Stimulated activated CD8-positive, alpha-beta memory T cell treated with anti-CD3 and anti-CD28 coated beads, Interleukin-7, amount 100 ng/mL, for 24 hours (primary cell): ENCODE measurements around the gene ATG2B.
"Not testable (repeated sequence)": the region's sequence is repeated elsewhere in the genome, so short reads cannot be mapped to it uniquely, and the experiment has no call there.

ENCODE experiments used
- DNase-seq: peaks from one replicate; pipeline ENCODE4 v3.0.0-alpha.2; 2020; ENCODE audit warnings: low read depth

Gene ATG2B

GRCh38 chr14:96252323-96252998 is 110.7 kb downstream of the ATG2B start:
- DNase-seq: no peak

GRCh38 chr14:96251656-96252155 is 111.4 kb downstream of the ATG2B start:
- no peak for DNase-seq

GRCh38 chr14:96250485-96250884 is 112.7 kb downstream of the ATG2B start:
- DNase-seq: no peak

GRCh38 chr14:96249029-96249428 is 114.1 kb downstream of the ATG2B start:
- DNase-seq: no peak

- DNase-seq: no peak
Measured at GRCh38 chr14:96247031-96247430, 116.1 kb downstream of the ATG2B start.

- DNase-seq: no peak
Measured at GRCh38 chr14:96246539-96246847, 116.6 kb downstream of the ATG2B start.

- no peak for DNase-seq
Measured at GRCh38 chr14:96245710-96246538, 117.2 kb downstream of the ATG2B start.

GRCh38 chr14:96245074-96245473 is 118.1 kb downstream of the ATG2B start:
- not testable (repeated sequence) for DNase-seq

GRCh38 chr14:96243785-96244184 is 119.4 kb downstream of the ATG2B start:
- no peak for DNase-seq

- no peak for DNase-seq
Measured at GRCh38 chr14:96242126-96242525, 121.0 kb downstream of the ATG2B start.

- no peak for DNase-seq
Measured at GRCh38 chr14:96240641-96241040, 122.5 kb downstream of the ATG2B start.

GRCh38 chr14:96239711-96240141 is 123.4 kb downstream of the ATG2B start:
- DNase-seq: no peak

GRCh38 chr14:96238676-96239265 is 124.4 kb downstream of the ATG2B start:
- DNase-seq: no peak

- DNase-seq: no peak
Measured at GRCh38 chr14:96237641-96238040, 125.5 kb downstream of the ATG2B start.

- DNase-seq: no peak
Measured at GRCh38 chr14:96235426-96235825, 127.7 kb downstream of the ATG2B start.

- no peak for DNase-seq
Measured at GRCh38 chr14:96233661-96234060, 129.5 kb downstream of the ATG2B start.

- DNase-seq: no peak
Measured at GRCh38 chr14:96232506-96232905, 130.6 kb downstream of the ATG2B start.

- no peak for DNase-seq
Measured at GRCh38 chr14:96231526-96232130, 131.5 kb downstream of the ATG2B start.

- no peak for DNase-seq
Measured at GRCh38 chr14:96231056-96231455, 132.1 kb downstream of the ATG2B start.

GRCh38 chr14:96229315-96229714 is 133.8 kb downstream of the ATG2B start:
- DNase-seq: no peak
